Breast epithelium (tissue), 4 donors: Measurements from ENCODE around the gene EWSR1. TPM values are rescaled to one million over a fixed set of nuclear protein-coding genes. Genes with fewer than 3 reads are reported as not detected.

Experiments used
- DNase-seq, 2 donors: peaks; one replicate each; pipeline ENCODE4 v3.0.0-alpha.2; 2019; ENCODE audit warnings: low spot score in 2 of 2
- H3K27ac ChIP-seq, 2 donors: fragments of 200-600 bp; sonication (generic) in 1 of 2; one replicate each; pipeline ENCODE4 v1.5.1; 2016 to 2019; ENCODE audit warnings: mild to moderate bottlenecking in 1 of 2
- H3K27me3 ChIP-seq, 2 donors: fragments of 200-600 bp; sonication (generic) in 1 of 2; one replicate each; pipeline versions ENCODE4 v1.5.1 to v1.6.0; 2017 to 2019; ENCODE audit warnings: control low read depth in 1 of 2, mild to moderate bottlenecking in 1 of 2
- H3K36me3 ChIP-seq: fragments of 200-600 bp; one replicate; pipeline ENCODE4 v1.5.1; 2019
- H3K4me1 ChIP-seq, 2 donors: fragments of 200-600 bp; sonication (generic); one replicate each; pipeline ENCODE4 v1.5.1; 2016 to 2019; ENCODE audit warnings: control low read depth in 1 of 2
- H3K4me3 ChIP-seq, 3 donors: fragments of 200-600 bp; sonication (generic); 1 replicate in 2 of 3; 2 replicates in 1 of 3; pipeline ENCODE4 v1.5.1; 2016 to 2019; ENCODE audit warnings: mild to moderate bottlenecking in 3 of 3, moderate library complexity in 2 of 3
- H3K9me3 ChIP-seq, 2 donors: fragments of 200-600 bp; sonication (generic) in 1 of 2; one replicate each; pipeline ENCODE4 v1.5.1; 2016 to 2019; ENCODE audit warnings: control low read depth in 1 of 2
- CTCF ChIP-seq, 3 donors: fragments of 450-650 bp; IDR thresholded peaks; one replicate each; pipeline ENCODE4 v1.5.1; 2016 to 2017; ENCODE audit warnings: antibody characterized with exemption in 3 of 3, mild to moderate bottlenecking in 3 of 3, moderate library complexity in 3 of 3
- POLR2A ChIP-seq: fragments of 450-650 bp; IDR thresholded peaks from one replicate; pipeline ENCODE4 v1.6.1; 2016; ENCODE audit warnings: antibody characterized with exemption, mild to moderate bottlenecking, moderate library complexity
- POLR2AphosphoS5 ChIP-seq, 3 donors: sonication (generic); formaldehyde crosslinking; IDR thresholded peaks; one replicate each; pipeline ENCODE4 v1.6.1; 2017; ENCODE audit warnings: antibody characterized with exemption in 3 of 3
- intact Hi-C: fragments of 100-400 bp; cut with DNase I; formaldehyde crosslinking; loops from one replicate; pipeline ENCODE4 v1.15.1; 2023; ENCODE audit warnings: low total_unique reads
- total RNA-seq, 3 donors: library from RNA; depleted of rRNA; stranded (reverse); fragments of >200 nt; gene quantifications; one replicate each; pipeline ENCODE4 v1.1.0, GENCODE V29; 2016

The EWSR1 gene
- total RNA-seq, 3 donors from 2014 or later = 165 to 224 (median 220) TPM

GRCh38 chr22:29258407-29259252 is 9.4 kb upstream of the EWSR1 start:
- no peaks in the 10 kb centered on the region for H3K9me3 ChIP-seq
- H3K27me3 ChIP-seq = no peaks in the 10 kb centered on the region
- no peak overlapping the region for H3K4me3 ChIP-seq
- TF ChIP-seq POLR2A (no peak), POLR2AphosphoS5 (IDR thresholded peaks at IDR 0.05) (no peak), CTCF (IDR thresholded peaks at IDR 0.05) (no peak)
- H3K4me1 ChIP-seq = no peaks in the 10 kb centered on the region
- intact Hi-C loops = no loop called here
- DNase-seq = no peak
- no peak overlapping the region for H3K27ac ChIP-seq
- H3K36me3 ChIP-seq = no peaks in the 10 kb centered on the region

- Histone ChIP-seq H3K27me3 (no peaks in the 10 kb centered on the region), H3K4me1 (no peaks in the 10 kb centered on the region), H3K27ac (no peak overlapping the region), H3K9me3 (no peaks in the 10 kb centered on the region), H3K36me3 (no peaks in the 10 kb centered on the region), H3K4me3 (no peak overlapping the region)
- no peak for DNase-seq
- no peak for TF ChIP-seq CTCF (IDR thresholded peaks at IDR 0.05)
- TF ChIP-seq POLR2AphosphoS5 (IDR thresholded peaks at IDR 0.05) = no peak
- TF ChIP-seq POLR2A = no peak
- intact Hi-C loops = no loop called here
These were observed 8.7 kb upstream of the EWSR1 start for GRCh38 chr22:29259253-29259899.

GRCh38 chr22:29260031-29260560 is 8.0 kb upstream of the EWSR1 start:
- TF ChIP-seq POLR2A (no peak), POLR2AphosphoS5 (IDR thresholded peaks at IDR 0.05) (no peak), CTCF (IDR thresholded peaks at IDR 0.05) (no peak)
- Histone ChIP-seq H3K27me3 (no peaks in the 10 kb centered on the region), H3K4me1 (no peaks in the 10 kb centered on the region), H3K27ac (no peak overlapping the region), H3K4me3 (no peak overlapping the region), H3K9me3 (no peaks in the 10 kb centered on the region), H3K36me3 (no peaks in the 10 kb centered on the region)
- intact Hi-C loops = no loop called here
- DNase-seq = no peak

GRCh38 chr22:29260601-29261315 is 7.3 kb upstream of the EWSR1 start:
- H3K36me3 ChIP-seq = no peaks in the 10 kb centered on the region
- H3K27me3 ChIP-seq = no peaks in the 10 kb centered on the region
- H3K27ac ChIP-seq = no peak overlapping the region
- intact Hi-C loops = no loop called here
- no peaks in the 10 kb centered on the region for H3K4me1 ChIP-seq
- no peak for DNase-seq
- no peaks in the 10 kb centered on the region for H3K9me3 ChIP-seq
- no peak for TF ChIP-seq POLR2AphosphoS5 (IDR thresholded peaks at IDR 0.05)
- TF ChIP-seq POLR2A = no peak
- TF ChIP-seq CTCF (IDR thresholded peaks at IDR 0.05) = no peak
- no peak overlapping the region for H3K4me3 ChIP-seq
